ENCODE results near the gene ZNF775. TPM values are rescaled to one million over a fixed set of nuclear protein-coding genes. Genes with fewer than 3 reads are reported as not detected.
A peak's percentile ranks its signal among the peaks of the same experiment; 100 is the strongest.

ZNF775 gene
- total and polyA plus RNA-seq, 2 of the 13 experiments (the other 11 are each of a cell fraction or from before 2014, with no cell fraction given), result 3.1 to 3.2 TPM

DNA sequence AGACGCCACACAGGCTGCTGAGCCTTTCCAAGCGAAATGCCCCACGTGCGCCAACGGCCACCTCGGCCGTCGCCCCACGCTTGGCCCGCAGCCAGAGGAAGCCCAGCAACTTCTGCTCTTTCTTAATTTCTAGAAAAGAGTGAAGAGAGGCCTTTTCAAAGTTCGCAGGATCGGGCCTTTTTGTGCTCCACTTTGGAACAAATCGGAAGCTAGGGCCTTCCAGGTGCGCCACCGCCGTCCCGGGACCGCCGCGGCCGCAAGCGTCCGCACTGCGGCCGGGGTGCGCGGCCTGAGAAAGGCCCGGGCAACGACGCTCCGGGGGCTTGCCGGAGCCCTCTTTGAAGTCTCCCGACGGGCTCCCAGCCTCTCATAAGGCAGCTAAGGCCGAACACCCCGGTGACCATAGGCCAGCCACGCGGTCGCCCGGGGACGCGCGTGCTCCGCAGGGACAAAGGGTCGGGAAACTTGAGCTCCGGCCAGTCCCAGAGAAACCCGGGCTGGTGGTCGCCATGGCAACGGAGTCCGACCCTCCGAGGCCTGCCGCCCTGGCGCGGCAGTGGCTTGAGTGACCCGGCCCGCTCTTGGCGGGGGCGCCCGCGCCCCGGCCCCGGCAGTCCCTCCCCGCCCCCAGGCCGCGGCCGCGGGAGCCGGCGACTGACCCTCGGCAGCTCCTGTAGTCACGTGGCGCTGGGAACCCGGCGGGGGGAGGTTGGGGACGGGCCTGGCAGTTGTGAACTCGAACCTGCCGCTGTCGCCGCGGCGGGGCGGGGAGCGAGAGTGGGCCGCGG, 10.8 kb upstream of the ZNF775 start, which contains the start of gene REPIN1 (continued):
- TF ChIP-seq DMAP1 (CRISPR knock-in tag; IDR thresholded peaks at IDR 0.05) (peak; percentile 94), ARNTL (CRISPR knock-in tag; IDR thresholded peaks at IDR 0.05) (peak; percentile 81), KLF11 (CRISPR knock-in tag; IDR thresholded peaks at IDR 0.05) (no peak), ELF4 (CRISPR knock-in tag; IDR thresholded peaks at IDR 0.05; ENCODE audit: borderline replicate concordance) (0 out of 2 replicates have a peak, but pooled peaks have one; percentile 70), ZFP36L1 (CRISPR knock-in tag; IDR thresholded peaks at IDR 0.05) (peak; percentile 82), ZBTB1 (CRISPR knock-in tag; IDR thresholded peaks at IDR 0.05; ENCODE audit: borderline replicate concordance) (no peak), ZNF280D (CRISPR knock-in tag; IDR thresholded peaks at IDR 0.05) (no peak), KLF12 (CRISPR knock-in tag; IDR thresholded peaks at IDR 0.05; ENCODE audit: borderline replicate concordance) (peak; percentile 75), MYNN (CRISPR knock-in tag; IDR thresholded peaks at IDR 0.05; ENCODE audit: low read depth) (no peak), HDAC1 (CRISPR knock-in tag; IDR thresholded peaks at IDR 0.05) (peak; percentile 54), ZNF326 (CRISPR knock-in tag; IDR thresholded peaks at IDR 0.05; ENCODE audit: borderline replicate concordance) (no peak), FOSL1 (CRISPR knock-in tag; IDR thresholded peaks at IDR 0.05; ENCODE audit: borderline replicate concordance) (peak; percentile 54; the same call in 1 of the 2 replicates), ZSCAN30 (CRISPR knock-in tag; IDR thresholded peaks at IDR 0.05) (no peak), ZNF329 (CRISPR knock-in tag; IDR thresholded peaks at IDR 0.05; ENCODE audit: low read depth) (no peak), ZSCAN20 (CRISPR knock-in tag; IDR thresholded peaks at IDR 0.05; ENCODE audit: borderline replicate concordance) (0 out of 2 replicates have a peak, but pooled peaks have one; percentile 92), HOXA3 (CRISPR knock-in tag; IDR thresholded peaks at IDR 0.05) (peak; percentile 61), ZNF737 (CRISPR knock-in tag; IDR thresholded peaks at IDR 0.05; ENCODE audit: borderline replicate concordance) (0 out of 2 replicates have a peak, but pooled peaks have one; percentile 31), ZMAT3 (CRISPR knock-in tag; conservative IDR thresholded peaks at IDR 0.05) (peak; percentile 59)
- TF ChIP-seq, protein P1, sequence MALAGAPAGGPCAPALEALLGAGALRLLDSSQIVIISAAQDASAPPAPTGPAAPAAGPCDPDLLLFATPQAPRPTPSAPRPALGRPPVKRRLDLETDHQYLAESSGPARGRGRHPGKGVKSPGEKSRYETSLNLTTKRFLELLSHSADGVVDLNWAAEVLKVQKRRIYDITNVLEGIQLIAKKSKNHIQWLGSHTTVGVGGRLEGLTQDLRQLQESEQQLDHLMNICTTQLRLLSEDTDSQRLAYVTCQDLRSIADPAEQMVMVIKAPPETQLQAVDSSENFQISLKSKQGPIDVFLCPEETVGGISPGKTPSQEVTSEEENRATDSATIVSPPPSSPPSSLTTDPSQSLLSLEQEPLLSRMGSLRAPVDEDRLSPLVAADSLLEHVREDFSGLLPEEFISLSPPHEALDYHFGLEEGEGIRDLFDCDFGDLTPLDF (CRISPR knock-in tag; IDR thresholded peaks at IDR 0.05), result peak; percentile 72; the same call in 1 of the 2 replicates
- TF ChIP-seq, protein P2, sequence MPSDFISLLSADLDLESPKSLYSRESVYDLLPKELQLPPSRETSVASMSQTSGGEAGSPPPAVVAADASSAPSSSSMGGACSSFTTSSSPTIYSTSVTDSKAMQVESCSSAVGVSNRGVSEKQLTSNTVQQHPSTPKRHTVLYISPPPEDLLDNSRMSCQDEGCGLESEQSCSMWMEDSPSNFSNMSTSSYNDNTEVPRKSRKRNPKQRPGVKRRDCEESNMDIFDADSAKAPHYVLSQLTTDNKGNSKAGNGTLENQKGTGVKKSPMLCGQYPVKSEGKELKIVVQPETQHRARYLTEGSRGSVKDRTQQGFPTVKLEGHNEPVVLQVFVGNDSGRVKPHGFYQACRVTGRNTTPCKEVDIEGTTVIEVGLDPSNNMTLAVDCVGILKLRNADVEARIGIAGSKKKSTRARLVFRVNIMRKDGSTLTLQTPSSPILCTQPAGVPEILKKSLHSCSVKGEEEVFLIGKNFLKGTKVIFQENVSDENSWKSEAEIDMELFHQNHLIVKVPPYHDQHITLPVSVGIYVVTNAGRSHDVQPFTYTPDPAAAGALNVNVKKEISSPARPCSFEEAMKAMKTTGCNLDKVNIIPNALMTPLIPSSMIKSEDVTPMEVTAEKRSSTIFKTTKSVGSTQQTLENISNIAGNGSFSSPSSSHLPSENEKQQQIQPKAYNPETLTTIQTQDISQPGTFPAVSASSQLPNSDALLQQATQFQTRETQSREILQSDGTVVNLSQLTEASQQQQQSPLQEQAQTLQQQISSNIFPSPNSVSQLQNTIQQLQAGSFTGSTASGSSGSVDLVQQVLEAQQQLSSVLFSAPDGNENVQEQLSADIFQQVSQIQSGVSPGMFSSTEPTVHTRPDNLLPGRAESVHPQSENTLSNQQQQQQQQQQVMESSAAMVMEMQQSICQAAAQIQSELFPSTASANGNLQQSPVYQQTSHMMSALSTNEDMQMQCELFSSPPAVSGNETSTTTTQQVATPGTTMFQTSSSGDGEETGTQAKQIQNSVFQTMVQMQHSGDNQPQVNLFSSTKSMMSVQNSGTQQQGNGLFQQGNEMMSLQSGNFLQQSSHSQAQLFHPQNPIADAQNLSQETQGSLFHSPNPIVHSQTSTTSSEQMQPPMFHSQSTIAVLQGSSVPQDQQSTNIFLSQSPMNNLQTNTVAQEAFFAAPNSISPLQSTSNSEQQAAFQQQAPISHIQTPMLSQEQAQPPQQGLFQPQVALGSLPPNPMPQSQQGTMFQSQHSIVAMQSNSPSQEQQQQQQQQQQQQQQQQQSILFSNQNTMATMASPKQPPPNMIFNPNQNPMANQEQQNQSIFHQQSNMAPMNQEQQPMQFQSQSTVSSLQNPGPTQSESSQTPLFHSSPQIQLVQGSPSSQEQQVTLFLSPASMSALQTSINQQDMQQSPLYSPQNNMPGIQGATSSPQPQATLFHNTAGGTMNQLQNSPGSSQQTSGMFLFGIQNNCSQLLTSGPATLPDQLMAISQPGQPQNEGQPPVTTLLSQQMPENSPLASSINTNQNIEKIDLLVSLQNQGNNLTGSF (CRISPR knock-in tag; IDR thresholded peaks at IDR 0.05), result peak; percentile 73; the same call in 1 of the 2 replicates
